ENCODE data around the gene LYRM4. TPM values are rescaled to one million over a fixed set of nuclear protein-coding genes. Genes with fewer than 3 reads are reported as not detected.

The LYRM4 gene
- total and polyA plus RNA-seq, 2 donors (not counting 1 experiment from before 2014, with no cell fraction given), result 22.1 to 29.5 TPM

DNA sequence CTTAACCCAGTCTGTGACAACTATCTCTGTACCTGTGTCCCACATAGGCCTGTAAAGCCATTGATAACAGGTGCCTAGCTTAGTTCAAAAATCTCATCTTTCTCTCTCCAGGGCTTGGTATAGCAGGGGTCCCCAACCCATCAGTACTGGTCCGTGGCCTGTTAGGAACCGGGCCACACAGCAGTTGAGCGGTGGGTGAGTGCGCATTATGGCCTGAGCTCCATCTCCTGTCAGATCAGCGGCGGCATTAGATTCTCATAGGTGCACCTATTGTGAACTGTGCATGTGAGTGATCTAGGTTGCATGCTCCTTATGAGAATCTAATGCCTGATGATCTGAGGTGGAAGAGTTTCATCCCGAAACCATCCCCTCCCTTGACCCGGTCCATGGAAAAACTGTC, 3.4 kb downstream of the LYRM4 start:
- no peak for ATAC-seq (ENCODE audit: low read depth)
- Mint-ChIP-seq H3K9me3 (ENCODE audit: insufficient read depth) (no peaks in the 10 kb centered on the region), H3K27me3 (no peaks in the 10 kb centered on the region), H3K4me1 (peaks cover 19% of the 10 kb centered on the region), H3K27ac (no peak overlapping the region), H3K4me3 (no peak overlapping the region)
- ChIA-PET POLR2A (no interaction called here), CTCF (interaction anchor here (1.8 kb wide), 1 partner anchor 114 kb away, joined by 6 read pairs; no protein-coding TSS in a partner anchor)
- no peak overlapping the region for H3K4me2 ChIP-seq (replicated peaks; ENCODE audit: low read depth, low read length, poor library complexity, severe bottlenecking)
- H3K4me1 ChIP-seq (ENCODE audit: control insufficient read depth in 2 of 2, insufficient read depth in 2 of 2, low read length in 2 of 2), result peaks cover 13 to 18% of the 10 kb centered on the region in 2 donors
- peaks cover 29% of the 10 kb centered on the region for H3K79me2 ChIP-seq (ENCODE audit: control insufficient read depth, insufficient read depth, low read length)
- no peak for TF ChIP-seq EZH2 (IDR thresholded peaks at IDR 0.05; ENCODE audit: borderline replicate concordance, insufficient read depth, low read depth, low read length, poor library complexity, severe bottlenecking)
- TF ChIP-seq, protein P1, sequence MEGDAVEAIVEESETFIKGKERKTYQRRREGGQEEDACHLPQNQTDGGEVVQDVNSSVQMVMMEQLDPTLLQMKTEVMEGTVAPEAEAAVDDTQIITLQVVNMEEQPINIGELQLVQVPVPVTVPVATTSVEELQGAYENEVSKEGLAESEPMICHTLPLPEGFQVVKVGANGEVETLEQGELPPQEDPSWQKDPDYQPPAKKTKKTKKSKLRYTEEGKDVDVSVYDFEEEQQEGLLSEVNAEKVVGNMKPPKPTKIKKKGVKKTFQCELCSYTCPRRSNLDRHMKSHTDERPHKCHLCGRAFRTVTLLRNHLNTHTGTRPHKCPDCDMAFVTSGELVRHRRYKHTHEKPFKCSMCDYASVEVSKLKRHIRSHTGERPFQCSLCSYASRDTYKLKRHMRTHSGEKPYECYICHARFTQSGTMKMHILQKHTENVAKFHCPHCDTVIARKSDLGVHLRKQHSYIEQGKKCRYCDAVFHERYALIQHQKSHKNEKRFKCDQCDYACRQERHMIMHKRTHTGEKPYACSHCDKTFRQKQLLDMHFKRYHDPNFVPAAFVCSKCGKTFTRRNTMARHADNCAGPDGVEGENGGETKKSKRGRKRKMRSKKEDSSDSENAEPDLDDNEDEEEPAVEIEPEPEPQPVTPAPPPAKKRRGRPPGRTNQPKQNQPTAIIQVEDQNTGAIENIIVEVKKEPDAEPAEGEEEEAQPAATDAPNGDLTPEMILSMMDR (IDR thresholded peaks at IDR 0.05), result no peak
- no peaks in the 10 kb centered on the region for H4K20me1 ChIP-seq (ENCODE audit: control insufficient read depth, insufficient read depth, low read length, poor library complexity, severe bottlenecking)
- intact Hi-C loops (cut with micrococcal nuclease), result no loop called here
- no peak overlapping the region for H3K27ac ChIP-seq (ENCODE audit: low read length in 2 of 2)
- no peak overlapping the region for H3K4me3 ChIP-seq (ENCODE audit: control extremely low read depth in 1 of 5, extremely low read depth in 1 of 5, insufficient read depth in 1 of 5, low read depth in 2 of 5, low read length in 4 of 5)
- no peak overlapping the region for H2AFZ ChIP-seq (ENCODE audit: insufficient read depth, low read depth, low read length, poor library complexity, severe bottlenecking)
- WGBS (ENCODE audit: insufficient coverage), result 98% methylated on average over 6 of the region's 8 CpGs
- no peak overlapping the region for H3K9ac ChIP-seq (ENCODE audit: low read length)
- DNase-seq, result no peak
- no peaks in the 10 kb centered on the region for H3K9me3 ChIP-seq (ENCODE audit: control extremely low read depth in 1 of 3, control insufficient read depth in 2 of 3, insufficient read depth in 1 of 3, low read length in 2 of 3)
- H3K36me3 ChIP-seq (replicated peaks in 1 of 2; ENCODE audit: control extremely low read depth in 1 of 2, control insufficient read depth in 1 of 2, extremely low read depth in 1 of 2, insufficient read depth in 2 of 2, low read length in 1 of 2), result peaks cover 0 to 9% of the 10 kb centered on the region in 2 experiments
- H3K27me3 ChIP-seq (replicated peaks in 1 of 4; ENCODE audit: control extremely low read depth in 1 of 4, control insufficient read depth in 3 of 4, insufficient read depth in 4 of 4, low read length in 3 of 4), result no peaks in the 10 kb centered on the region

DNA sequence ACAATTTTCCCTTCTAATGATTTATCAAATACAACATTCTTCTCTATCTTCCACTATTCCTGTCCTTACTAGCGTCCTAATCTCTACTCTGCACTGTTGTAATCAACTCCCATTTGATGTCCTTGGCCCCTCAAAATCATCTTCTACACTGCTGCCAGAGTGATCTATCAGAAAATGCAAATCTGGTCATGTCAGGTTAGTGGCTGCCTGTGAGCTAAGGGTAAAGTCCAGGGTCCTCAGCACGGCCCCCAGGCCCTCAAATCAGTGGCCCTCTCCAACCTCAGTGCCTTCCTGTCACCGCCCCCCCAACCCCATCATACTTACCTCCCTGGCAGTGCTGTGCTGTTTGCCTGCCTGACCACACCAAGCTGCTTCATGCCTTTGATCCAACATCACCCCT, 3.8 kb downstream of the LYRM4 start:
- Histone ChIP-seq H3K27ac (ENCODE audit: low read length in 2 of 2) (no peak overlapping the region), H4K20me1 (ENCODE audit: control insufficient read depth, insufficient read depth, low read length, poor library complexity, severe bottlenecking) (no peaks in the 10 kb centered on the region), H2AFZ (ENCODE audit: insufficient read depth, low read depth, low read length, poor library complexity, severe bottlenecking) (no peak overlapping the region), H3K4me1 (ENCODE audit: control insufficient read depth in 2 of 2, insufficient read depth in 2 of 2, low read length in 2 of 2) (peaks cover 9 to 14% of the 10 kb centered on the region in 2 donors), H3K4me2 (replicated peaks; ENCODE audit: low read depth, low read length, poor library complexity, severe bottlenecking) (no peak overlapping the region), H3K27me3 (replicated peaks in 1 of 4; ENCODE audit: control extremely low read depth in 1 of 4, control insufficient read depth in 3 of 4, insufficient read depth in 4 of 4, low read length in 3 of 4) (no peaks in the 10 kb centered on the region), H3K4me3 (ENCODE audit: control extremely low read depth in 1 of 5, extremely low read depth in 1 of 5, insufficient read depth in 1 of 5, low read depth in 2 of 5, low read length in 4 of 5) (no peak overlapping the region), H3K79me2 (ENCODE audit: control insufficient read depth, insufficient read depth, low read length) (peaks cover 27% of the 10 kb centered on the region), H3K36me3 (replicated peaks in 1 of 2; ENCODE audit: control extremely low read depth in 1 of 2, control insufficient read depth in 1 of 2, extremely low read depth in 1 of 2, insufficient read depth in 2 of 2, low read length in 1 of 2) (peaks cover 0 to 9% of the 10 kb centered on the region in 2 experiments), H3K9me3 (ENCODE audit: control extremely low read depth in 1 of 3, control insufficient read depth in 2 of 3, insufficient read depth in 1 of 3, low read length in 2 of 3) (no peaks in the 10 kb centered on the region), H3K9ac (ENCODE audit: low read length) (no peak overlapping the region)
- DNase-seq, result no peak
- peaks cover 17% of the 10 kb centered on the region for H3K4me1 Mint-ChIP-seq
- H3K27ac Mint-ChIP-seq, result no peak overlapping the region
- CTCF ChIA-PET, result interaction anchor here (1.8 kb wide), 1 partner anchor 113 kb away, joined by 6 read pairs; no protein-coding TSS in a partner anchor
- no peak overlapping the region for H3K4me3 Mint-ChIP-seq
- H3K27me3 Mint-ChIP-seq, result no peaks in the 10 kb centered on the region
- intact Hi-C loops (cut with micrococcal nuclease), result no loop called here
- H3K9me3 Mint-ChIP-seq (ENCODE audit: insufficient read depth), result no peaks in the 10 kb centered on the region
- POLR2A ChIA-PET, result no interaction called here
- WGBS (ENCODE audit: insufficient coverage), result 100% methylated on average over 2 of the region's 3 CpGs
- TF ChIP-seq EZH2 (IDR thresholded peaks at IDR 0.05; ENCODE audit: borderline replicate concordance, insufficient read depth, low read depth, low read length, poor library complexity, severe bottlenecking), result no peak
- TF ChIP-seq, protein P1 (IDR thresholded peaks at IDR 0.05), result no peak
- ATAC-seq (ENCODE audit: low read depth), result no peak
